Brain microvascular endothelial cell (primary cell): Measurements from ENCODE around the gene DYNC1H1.

Experiments used
- DNase-seq: peaks from one replicate; pipeline ENCODE4 v3.0.0-alpha.2; 2020
- H3K27ac ChIP-seq: fragments of 250-450 bp; sonication (Bioruptor Pico); 2 replicates; pipeline ENCODE4 v1.5.1; 2020; ENCODE audit warnings: mild to moderate bottlenecking, moderate library complexity
- H3K27me3 ChIP-seq: fragments of 250-450 bp; sonication (Bioruptor Pico); replicated peaks from 2 replicates; pipeline ENCODE4 v1.5.1; 2020; ENCODE audit warnings: mild to moderate bottlenecking
- H3K36me3 ChIP-seq: fragments of 250-450 bp; sonication (Bioruptor Pico); replicated peaks from 2 replicates; pipeline ENCODE4 v1.5.1; 2020; ENCODE audit warnings: mild to moderate bottlenecking
- H3K4me3 ChIP-seq: 2 replicates; pipeline ENCODE4 v1.5.1; 2011; ENCODE audit warnings: low read depth, mild to moderate bottlenecking, control low read depth, low read length, moderate library complexity
- in situ Hi-C: cut with HindIII; loops from 2 replicates; pipeline ENCODE4 v1.10.0; 2017; ENCODE audit warnings: low sequenced_read_pairs, low pct_ligation_motif_present
- TF ChIP-seq, protein P1 (sequence below): IDR thresholded peaks from 2 replicates; pipeline ENCODE4 v1.5.1; 2011; ENCODE audit warnings: low read depth, mild to moderate bottlenecking, moderate library complexity, low read length, control low read depth, inconsistent platforms; ENCODE audit errors: missing control alignments

Gene DYNC1H1

DNA sequence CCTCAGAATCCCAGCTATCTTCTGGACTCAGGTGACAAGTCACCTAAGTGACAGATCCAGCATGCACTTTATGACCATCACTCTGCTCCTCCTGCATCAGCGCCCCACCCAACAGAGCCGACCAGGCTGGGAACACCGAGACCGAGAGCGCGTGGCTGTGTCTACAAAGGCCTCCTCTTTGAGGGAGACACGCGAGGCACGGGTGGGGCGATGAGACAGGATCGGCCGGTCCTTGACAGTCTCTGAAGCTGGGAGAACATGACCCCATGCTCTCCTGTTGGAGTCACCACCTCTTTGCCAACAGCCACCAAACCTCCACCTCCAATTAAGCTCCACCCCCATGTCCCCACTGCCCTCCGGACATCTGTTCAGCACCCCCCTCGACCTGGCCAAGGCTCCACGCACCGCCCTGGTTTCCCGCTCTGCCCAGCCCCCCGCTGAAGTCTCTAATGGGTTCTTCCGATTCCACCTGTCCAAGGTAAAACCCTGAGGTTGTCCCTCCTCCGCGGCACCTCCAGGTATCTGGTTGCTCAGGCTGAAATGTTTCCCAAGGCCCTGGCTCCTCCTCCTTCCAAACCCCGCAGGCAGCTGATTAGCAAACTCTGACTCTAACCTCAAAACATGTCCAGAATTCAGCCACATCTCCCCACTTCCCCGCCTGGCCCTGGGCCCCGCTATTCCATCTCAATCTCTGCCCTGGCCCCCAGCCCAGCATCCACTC lies 91.0 kb downstream of the DYNC1H1 start:
- in situ Hi-C loops: no loop called here
- TF ChIP-seq, protein P1, sequence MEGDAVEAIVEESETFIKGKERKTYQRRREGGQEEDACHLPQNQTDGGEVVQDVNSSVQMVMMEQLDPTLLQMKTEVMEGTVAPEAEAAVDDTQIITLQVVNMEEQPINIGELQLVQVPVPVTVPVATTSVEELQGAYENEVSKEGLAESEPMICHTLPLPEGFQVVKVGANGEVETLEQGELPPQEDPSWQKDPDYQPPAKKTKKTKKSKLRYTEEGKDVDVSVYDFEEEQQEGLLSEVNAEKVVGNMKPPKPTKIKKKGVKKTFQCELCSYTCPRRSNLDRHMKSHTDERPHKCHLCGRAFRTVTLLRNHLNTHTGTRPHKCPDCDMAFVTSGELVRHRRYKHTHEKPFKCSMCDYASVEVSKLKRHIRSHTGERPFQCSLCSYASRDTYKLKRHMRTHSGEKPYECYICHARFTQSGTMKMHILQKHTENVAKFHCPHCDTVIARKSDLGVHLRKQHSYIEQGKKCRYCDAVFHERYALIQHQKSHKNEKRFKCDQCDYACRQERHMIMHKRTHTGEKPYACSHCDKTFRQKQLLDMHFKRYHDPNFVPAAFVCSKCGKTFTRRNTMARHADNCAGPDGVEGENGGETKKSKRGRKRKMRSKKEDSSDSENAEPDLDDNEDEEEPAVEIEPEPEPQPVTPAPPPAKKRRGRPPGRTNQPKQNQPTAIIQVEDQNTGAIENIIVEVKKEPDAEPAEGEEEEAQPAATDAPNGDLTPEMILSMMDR: no peak
- Histone ChIP-seq H3K27ac (no peak overlapping the region), H3K36me3 (peaks cover 48% of the 10 kb centered on the region), H3K27me3 (no peaks in the 10 kb centered on the region), H3K4me3 (no peak overlapping the region)
- DNase-seq: peak; percentile 54

- in situ Hi-C loops: no loop called here
- no peak overlapping the region for H3K4me3 ChIP-seq
- peaks cover 34% of the 10 kb centered on the region for H3K36me3 ChIP-seq
- no peak for DNase-seq
- TF ChIP-seq, protein P1: no peak
- H3K27ac ChIP-seq: no peak overlapping the region
- H3K27me3 ChIP-seq: no peaks in the 10 kb centered on the region
Measured at GRCh38 chr14:102056694-102057442, 92.5 kb downstream of the DYNC1H1 start.

DNA sequence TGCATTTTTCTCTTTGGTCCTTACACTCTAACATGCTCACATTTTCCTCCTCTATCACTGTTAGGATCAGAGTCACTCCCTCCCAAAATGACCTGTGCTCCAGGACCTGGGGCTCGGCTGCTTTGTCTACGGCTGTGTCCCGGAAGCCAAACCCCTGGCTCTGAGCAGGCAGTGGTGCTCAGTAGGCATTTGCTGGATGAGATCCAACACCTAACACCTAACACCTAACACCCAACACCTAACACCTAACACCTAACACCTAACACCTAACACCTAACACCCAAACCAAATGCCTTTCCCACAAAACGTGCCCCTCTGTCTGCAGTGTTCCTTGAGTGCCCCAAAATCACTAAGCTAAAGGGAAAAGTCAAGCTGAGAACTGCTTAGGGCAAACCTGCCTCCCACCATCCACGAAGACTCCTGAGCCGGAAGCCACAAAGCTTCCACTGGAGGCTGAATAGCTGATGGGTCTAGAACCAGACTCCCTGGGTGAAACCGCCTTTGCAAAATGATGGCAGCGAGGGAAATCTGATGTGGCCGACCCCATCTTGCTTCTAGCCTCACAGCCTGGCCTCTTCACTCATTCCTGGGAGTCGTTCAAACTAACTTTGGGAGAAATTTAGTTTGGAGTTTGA lies 93.2 kb downstream of the DYNC1H1 start:
- Histone ChIP-seq H3K27ac (no peak overlapping the region), H3K27me3 (no peaks in the 10 kb centered on the region), H3K36me3 (peaks cover 27% of the 10 kb centered on the region), H3K4me3 (no peak overlapping the region)
- in situ Hi-C loops: no loop called here
- TF ChIP-seq, protein P1: no peak
- DNase-seq: no peak

DNA sequence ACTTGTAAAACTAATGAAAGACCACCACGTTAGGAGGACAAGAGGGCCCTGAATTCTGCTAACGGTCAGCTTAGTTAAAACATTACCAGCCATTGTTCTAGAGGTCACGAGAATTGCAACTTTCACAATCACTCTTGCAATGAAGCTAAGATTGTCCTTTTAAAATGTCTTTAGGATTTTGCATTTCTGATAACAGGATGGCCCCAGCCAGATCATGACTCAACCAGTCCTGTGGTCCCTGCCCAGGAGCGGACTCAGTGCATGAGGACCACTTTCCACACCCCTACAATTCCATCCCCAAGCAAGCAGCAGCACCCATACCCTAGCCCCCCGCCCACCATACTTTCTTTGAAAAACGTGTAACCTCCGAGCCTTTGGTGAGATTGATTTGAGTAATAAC lies 93.8 kb downstream of the DYNC1H1 start:
- Histone ChIP-seq H3K27ac (no peak overlapping the region), H3K27me3 (no peaks in the 10 kb centered on the region), H3K36me3 (peaks cover 24% of the 10 kb centered on the region), H3K4me3 (no peak overlapping the region)
- DNase-seq: peak; percentile 20
- TF ChIP-seq, protein P1: no peak
- in situ Hi-C loops: no loop called here

- Histone ChIP-seq H3K27ac (no peak overlapping the region), H3K36me3 (peaks cover 18% of the 10 kb centered on the region), H3K4me3 (no peak overlapping the region), H3K27me3 (no peaks in the 10 kb centered on the region)
- in situ Hi-C loops: no loop called here
- no peak for DNase-seq
- TF ChIP-seq, protein P1: no peak
Measured at GRCh38 chr14:102058961-102059360, 94.6 kb downstream of the DYNC1H1 start.
